Posterior vena cava (tissue), 2 donors: Measurements from ENCODE around the gene TSHR. TPM values are rescaled to one million over a fixed set of nuclear protein-coding genes. Genes with fewer than 3 reads are reported as not detected.

Source experiments
- DNase-seq: peaks from one replicate; pipeline ENCODE4 v3.0.0-alpha.2; 2020; ENCODE audit warnings: low spot score
- intact Hi-C, 2 donors: fragments of 100-400 bp; cut with DNase I; formaldehyde crosslinking; loops; one replicate each; pipeline versions ENCODE4 v1.14.1 to v1.14.2; 2022 to 2023
- total RNA-seq, 2 donors: library from RNA; stranded (reverse); fragmentation: NEBNext Ultra II Directional; extraction: Animal tissue kit (Norgen Biotek cat#: 25700); gene quantifications; one replicate each; pipeline ENCODE4 v1.2.1, GENCODE V29; 2021
- donor health status: DM: yes; HTN: yes; CAD: no.
- donor health status: DM: yes; HTN: yes; CAD: no.

Gene TSHR
- total RNA-seq, 2 donors from 2014 or later, result 0.29 to 1.1 TPM

DNA sequence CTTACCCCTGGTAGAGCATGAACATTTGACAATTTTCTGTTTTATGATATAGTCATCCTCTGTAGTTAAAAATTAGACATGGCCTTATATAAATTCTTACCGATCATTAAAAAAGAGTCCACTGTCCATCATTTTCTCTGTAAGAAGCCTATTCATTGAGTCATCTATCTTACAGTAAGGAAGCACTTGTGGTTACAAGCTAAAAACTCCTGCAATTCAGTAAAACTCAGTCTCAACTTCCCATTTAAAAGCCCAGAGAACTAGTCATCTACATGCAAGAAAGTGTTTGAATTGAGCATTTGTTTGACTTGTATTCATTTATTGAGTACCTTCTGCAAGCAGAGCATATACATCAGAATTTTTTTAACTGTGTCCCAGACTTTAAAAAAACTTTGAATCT is 202.0 kb downstream of the TSHR start:
- DNase-seq, result no peak
- intact Hi-C loops, result no loop called here

DNA sequence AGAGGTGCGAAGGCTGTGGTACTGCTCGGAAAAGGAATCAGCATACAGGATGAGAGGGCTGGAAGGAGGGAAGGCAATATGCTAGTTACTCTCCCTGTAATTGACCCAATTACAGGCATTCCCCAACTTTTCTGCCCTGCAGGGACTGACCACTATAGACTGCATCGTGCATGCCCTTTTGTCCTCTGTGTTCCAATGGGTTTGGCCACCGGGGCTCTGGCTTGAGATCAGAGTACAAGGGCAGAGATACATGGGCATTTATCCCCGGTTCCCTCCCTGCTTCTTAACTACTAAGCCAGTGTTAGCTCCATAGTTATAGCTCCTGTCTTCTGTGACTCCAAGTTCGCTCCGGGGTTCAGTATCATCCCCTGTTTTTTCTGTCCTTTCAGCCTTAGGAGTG is 205.7 kb downstream of the TSHR start:
- intact Hi-C loops, result no loop called here
- DNase-seq, result no peak

DNA sequence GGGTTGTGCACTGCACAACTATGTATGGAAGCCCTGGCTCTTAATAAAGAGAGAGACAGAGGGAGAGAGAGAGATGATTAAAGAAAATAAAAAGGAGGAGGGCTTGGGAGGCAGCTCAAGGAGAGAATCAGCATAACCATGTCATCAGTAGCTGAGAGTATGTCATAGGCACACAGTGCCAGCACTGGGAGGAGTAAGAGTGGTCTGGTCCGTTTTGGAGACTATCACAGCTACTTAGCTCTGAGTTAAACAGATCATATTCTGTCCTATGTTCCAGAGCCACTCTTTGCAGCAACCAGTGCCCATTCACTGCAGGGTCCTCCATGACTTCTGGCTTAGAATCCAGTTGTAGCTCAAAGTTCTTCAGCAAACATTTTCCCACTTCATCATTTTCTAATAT is 206.3 kb downstream of the TSHR start:
- DNase-seq, result no peak
- intact Hi-C loops, result no loop called here

DNA sequence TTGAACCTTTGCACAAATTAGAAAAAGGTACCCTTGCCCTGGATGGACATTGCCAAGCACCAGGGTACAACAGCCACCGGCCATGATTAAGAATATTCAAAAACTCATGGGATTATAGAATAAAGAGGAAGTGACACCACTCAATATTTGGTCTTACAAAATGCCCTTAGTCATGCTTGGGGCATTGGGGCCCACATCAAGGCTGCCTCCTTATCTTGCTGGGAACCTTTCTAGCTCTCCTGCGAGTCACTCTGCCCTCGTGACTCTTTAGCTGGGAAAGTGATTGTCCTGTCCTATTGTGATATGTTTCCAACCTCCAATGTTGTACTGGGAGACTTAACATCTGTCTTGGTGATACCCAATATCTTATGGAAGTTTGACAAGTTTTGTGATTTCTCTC is 207.5 kb downstream of the TSHR start:
- intact Hi-C loops, result no loop called here
- DNase-seq, result no peak

DNA sequence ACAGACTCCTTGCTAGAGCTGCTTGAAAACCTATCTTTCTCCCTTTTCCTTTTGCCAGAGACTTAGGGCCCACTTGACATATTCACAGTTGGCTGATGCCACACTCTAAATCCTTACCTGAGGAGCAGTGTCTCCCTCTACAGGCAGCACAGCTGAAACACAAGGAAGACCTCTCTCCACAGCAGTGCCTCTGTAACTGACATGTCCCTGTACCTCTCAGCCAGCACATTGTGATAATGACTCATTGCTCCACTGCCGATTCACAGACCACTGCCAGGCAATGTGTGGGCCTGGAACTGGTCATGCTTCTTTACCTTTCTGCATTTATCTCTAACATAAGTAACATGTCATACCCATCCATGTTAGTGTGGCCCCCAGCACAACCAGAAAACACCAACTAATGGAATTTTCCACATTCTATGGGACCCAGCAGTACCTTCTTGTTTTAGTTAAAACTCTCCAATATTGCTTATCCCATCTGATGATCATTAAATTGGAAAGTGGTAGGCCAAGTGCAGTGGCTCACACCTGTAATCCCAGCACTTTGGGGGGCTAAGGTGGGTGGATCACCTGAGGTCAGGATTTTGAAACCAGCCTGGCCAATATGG is 208.8 kb downstream of the TSHR start:
- DNase-seq, result no peak
- intact Hi-C loops, result no loop called here

DNA sequence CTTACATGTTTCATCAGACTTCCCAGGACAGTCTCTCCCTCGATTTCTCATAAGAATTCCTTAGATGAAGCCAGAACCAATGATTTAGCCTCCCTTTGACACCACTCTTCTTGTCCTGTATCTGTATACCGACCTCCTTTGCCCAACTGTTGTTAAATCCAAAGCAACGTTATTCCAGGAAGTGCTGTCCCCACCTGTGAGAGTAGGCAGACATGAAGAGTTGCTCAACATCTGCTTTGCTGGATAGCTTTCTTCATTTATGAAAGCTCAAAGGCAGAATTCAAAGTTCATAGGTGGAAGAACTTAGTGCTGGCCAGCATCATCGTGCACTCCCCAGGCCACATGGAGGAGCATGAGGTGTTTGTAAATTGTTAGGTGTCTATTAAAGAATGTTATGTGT is 209.8 kb downstream of the TSHR start:
- intact Hi-C loops, result no loop called here
- DNase-seq, result no peak

DNA sequence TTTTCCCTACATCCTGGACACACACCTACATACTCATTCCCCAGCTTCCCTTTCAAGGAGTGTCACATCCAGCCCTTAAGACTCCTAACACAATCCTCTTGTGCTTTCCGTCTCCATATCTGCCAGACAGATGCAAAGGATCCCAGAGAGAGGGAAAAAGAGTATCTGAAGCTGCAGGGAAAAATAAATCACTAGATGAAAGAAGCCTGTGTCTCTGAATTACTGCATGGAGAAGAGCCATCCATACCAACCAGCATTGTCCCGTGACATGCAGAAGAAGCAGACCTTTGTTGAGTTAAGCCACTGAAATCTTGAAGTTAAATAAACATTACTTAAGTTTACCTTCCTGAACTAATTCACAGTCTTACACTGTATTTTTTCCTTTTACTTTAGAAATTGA is 210.7 kb downstream of the TSHR start:
- intact Hi-C loops, result no loop called here
- DNase-seq, result no peak

DNA sequence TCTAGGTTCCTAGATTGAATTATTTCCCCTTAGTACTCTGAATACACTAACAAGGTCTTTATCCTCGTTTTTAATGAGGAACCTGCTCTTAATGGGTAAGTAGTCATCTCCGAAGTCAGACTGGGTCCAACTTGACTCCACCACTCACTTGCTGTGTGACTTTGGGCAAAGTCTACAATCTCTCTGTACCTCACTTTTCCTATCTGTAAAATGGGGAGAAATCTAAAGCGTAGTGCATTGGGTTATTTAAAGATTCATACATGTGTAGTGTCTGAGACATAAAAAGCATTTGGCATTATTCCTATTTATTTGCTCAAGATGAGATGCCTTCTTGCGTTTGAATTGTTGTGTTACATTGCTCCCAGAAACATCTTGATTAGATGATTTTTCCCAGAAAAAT is 213.8 kb downstream of the TSHR start:
- DNase-seq, result no peak
- intact Hi-C loops, result no loop called here

DNA sequence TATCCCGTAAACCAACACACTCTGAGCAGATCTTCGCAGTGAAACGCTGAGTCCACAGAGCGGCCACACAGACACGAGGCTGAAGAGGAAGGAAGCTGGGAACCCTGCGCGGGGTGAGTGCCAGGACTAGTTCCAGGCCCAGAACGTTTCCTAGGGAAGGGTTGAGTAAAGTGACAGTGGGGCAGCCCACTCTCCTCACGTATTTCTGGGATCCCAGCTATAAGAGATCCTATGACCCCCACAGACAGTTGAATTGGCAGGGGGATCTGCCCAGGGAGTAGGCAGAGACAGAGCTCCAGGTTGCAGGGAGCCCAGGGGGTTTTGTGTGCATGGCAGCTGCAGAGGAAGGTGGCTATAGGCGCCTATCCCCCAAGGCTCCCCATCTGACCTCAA is 214.3 kb downstream of the TSHR start:
- intact Hi-C loops, result loop anchor here in 1 of 2 donors (5.0 kb wide), 1 partner anchor 172 kb away; no protein-coding TSS in a partner anchor
- peak; percentile 90 for DNase-seq

DNA sequence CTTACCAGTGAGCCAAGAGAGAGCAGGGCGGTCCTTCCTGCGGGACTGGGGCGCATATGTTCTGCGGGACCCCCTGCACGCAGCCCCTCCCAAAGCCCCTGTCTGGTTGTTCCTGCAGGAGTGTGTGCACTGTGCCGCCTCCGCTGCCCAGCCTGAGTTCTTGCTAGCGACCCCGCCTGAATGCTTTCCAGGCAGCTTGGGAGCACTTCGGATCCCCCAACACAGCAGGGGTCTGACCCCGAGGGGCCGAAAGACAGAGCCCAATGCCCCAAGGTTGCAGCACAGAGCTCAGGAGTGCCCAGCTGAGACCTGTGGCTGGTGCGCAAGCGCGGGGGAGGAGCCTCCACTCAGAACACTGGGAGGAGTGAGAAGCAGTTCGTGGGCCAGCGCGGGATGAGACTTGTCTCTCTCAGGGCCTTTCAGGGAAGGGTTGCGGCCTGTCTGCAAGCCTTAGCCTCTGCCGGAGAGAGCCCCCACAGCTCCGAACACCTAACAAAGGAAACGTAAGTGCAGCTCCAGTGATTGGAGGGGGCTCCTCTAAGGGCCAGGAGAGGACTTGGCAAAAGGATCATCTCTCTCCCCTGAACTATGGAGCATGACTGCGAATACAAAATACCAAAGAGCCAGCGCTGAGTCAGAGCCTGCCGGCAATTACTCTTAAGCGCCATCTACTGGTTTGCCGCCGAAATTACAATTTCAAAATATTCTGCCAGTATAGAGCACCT is 214.8 kb downstream of the TSHR start:
- intact Hi-C loops, result loop anchor here in 1 of 2 donors (5.0 kb wide), 1 partner anchor 173 kb away; no protein-coding TSS in a partner anchor

DNA sequence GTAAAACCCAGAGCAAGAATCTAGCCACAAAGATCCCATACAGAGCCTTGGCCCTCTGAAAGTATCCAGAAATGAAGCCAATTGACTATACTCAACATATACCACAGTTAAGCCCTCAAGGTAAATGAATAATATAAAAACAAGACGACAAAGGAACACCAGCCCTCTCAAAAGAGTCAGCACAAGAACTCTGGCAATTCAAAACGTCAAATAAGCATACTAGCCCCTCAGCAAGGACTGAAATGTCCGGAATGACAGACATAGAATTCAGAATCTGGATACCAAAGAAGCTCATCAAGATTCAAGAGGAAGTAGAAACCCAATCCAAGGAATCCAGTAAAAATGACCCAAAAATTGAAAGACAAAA is 215.4 kb downstream of the TSHR start:
- DNase-seq, result no peak
- intact Hi-C loops, result loop anchor here in 1 of 2 donors (5.0 kb wide), 1 partner anchor 174 kb away; no protein-coding TSS in a partner anchor

More for the DNA sequence above, 214.8 kb downstream of the TSHR start:
- peak; percentile 98 for DNase-seq

DNA sequence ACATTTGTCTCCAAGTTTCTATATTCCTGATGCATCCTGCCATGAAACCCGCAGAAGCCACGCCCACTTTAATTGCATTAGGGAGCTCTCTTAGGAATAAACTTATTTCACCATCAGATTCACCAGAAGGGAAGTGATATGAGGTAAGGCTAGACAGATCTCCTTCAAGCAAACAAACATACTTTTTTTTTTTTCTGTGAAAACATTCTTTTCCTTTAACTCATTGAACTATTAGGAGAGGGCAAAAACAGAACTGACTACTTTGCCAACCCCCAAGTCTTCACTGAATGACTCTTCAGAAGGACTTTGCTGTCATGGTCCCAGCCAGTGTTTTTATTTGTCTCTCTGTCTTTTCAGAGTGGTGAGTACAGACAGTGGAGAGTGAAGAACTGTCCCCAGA is 216.9 kb downstream of the TSHR start:
- intact Hi-C loops, result loop anchor here in 1 of 2 donors (5.0 kb wide), 1 partner anchor 175 kb away; no protein-coding TSS in a partner anchor
- DNase-seq, result no peak

DNA sequence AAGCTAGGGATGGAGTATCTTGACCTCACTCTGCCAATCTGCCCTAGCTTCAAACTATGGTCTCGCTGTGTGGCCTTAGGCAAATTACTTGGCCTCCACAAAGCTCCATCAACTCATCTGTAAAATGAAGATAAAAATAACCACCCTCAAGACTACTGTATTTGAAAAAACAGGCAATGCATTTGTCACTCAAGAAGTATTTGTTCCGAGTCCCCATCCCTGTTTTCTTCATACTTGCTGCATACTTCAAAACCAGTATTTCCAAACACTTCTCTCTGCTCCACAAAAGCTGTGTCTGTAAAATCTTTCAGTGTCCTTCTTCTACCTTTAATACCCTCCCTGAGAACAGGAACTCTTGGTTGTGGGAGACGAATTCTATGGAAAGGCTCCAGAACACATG is 217.5 kb downstream of the TSHR start:
- no peak for DNase-seq

DNA sequence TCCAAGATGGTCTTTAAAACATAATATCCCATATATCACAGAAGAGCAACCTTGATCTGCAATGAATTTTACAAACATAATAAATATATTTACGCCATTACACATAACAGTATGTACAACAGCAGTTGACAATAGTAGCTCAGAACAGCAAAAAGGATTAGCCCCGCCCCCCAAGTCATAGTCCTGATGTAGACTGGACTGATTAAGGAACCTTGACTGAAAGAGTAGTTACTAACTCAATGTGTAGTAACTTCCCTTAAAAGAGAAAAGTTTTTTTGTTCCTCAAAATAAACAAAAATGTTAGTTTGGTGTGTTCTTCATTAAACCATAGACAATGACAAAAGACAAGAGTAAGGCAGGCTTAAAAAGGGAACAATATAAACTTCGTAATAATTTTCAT is 220.8 kb downstream of the TSHR start:
- DNase-seq, result no peak
- intact Hi-C loops, result no loop called here

More for the DNA sequence above, 217.5 kb downstream of the TSHR start:
- intact Hi-C loops, result loop anchor here in 1 of 2 donors (5.0 kb wide), 1 partner anchor 176 kb away; no protein-coding TSS in a partner anchor

DNA sequence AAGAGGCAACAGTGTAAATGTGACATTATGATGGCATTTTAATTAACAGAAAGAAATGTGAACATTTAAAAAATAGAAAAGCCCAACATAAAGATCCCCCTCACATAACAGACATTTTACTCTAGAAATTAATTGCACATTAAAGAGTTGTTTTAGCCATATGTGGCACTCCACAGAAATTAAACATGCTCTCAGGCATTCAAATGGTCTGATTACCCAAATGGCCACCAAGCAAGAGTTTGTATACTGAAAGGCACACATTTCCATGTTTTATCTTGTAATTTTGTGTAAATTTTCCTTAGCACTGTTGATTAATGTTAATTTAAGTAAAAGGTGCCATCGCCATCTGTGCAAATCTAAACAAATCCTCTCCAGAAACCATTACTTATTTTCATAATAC is 221.8 kb downstream of the TSHR start:
- no peak for DNase-seq
- intact Hi-C loops, result no loop called here

DNA sequence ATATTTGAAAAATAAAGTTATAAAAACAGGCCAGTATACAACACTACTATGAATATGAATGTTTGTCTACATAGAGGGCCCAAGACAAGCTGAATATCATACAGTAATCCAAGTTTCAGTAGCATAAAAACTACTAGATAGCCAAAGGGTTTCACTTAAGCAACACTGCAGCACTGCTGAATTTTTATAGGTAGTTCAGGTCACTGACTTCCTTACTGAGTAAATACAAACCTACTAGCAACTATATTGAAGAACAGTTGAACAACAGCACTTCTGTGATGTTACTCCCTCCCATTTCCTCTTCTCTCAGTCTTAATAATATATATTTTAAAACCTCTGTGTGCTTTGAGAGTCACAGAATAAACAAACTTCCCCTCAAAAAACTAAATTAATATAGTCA is 222.6 kb downstream of the TSHR start:
- DNase-seq, result no peak
- intact Hi-C loops, result no loop called here

DNA sequence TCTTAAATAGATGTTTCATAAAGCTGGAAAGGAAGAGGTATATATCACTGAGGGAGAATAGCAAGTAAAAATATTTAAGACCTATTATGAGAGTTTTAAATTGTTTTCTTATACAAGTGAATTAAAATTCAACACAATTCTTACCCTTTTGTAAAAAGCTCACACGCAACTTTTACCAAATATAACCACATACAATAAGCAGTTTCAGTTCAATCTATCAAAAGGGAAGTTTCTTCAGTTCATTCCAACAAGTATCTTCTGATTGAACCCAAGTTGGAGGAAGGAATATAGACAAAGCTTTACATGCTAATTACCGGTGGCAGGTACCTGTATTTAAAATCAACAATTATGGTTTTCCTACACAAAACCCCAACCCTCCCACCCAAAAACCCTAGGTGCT is 224.2 kb downstream of the TSHR start:
- DNase-seq, result no peak
- intact Hi-C loops, result no loop called here

DNA sequence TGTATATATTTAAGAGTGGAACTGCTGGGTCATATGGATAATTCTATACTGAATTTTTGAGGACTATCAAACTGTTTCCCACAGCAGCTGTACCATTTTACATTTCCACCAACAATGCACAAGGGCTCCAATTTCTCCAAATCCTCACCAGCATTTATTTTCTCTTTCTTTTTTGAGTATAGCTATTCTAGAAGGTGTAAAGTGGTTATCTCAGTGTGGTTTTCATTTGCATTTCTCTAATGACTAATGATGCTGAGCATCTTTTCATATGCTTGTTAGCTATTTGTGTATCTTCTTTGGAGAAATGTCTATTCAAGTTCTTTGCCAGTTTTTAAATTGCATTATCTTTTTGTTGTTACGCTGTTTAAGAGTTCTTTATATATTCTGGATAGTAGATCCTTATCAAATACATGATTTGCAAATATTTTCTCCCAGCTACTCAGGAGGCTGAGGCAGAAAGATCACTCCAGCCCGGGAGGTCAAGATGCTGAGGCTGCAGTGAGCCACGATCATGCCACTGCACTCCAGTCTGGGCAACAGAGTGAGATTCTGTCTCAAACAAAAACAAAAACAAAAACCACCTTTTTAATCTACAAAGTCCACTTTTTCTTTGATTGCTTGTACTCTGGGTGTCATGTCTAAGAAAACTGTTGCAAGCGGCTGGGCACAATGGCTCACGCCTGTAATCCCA is 232.6 kb downstream of the TSHR start:
- no peak for DNase-seq
- intact Hi-C loops, result no loop called here

DNA sequence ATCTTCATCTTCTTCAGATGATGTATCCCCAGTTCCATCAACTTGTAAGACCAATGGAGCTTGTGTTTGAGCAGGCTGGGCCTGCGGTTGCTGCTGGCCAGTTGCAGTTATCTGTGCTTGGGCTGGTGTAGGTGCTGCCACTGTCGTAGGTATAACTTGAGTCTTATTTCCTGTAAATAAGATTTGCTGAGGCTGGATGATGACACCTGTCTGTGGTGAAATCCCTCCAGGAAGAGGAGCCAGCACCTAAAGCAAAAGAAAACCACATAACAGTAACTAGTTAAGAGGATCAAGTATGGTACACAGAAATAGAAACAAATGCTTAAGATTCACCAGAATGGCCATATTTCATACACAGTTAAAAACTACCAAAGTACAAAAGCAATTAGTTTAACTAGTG is 237.2 kb downstream of the TSHR start:
- intact Hi-C loops, result no loop called here
- no peak for DNase-seq

DNA sequence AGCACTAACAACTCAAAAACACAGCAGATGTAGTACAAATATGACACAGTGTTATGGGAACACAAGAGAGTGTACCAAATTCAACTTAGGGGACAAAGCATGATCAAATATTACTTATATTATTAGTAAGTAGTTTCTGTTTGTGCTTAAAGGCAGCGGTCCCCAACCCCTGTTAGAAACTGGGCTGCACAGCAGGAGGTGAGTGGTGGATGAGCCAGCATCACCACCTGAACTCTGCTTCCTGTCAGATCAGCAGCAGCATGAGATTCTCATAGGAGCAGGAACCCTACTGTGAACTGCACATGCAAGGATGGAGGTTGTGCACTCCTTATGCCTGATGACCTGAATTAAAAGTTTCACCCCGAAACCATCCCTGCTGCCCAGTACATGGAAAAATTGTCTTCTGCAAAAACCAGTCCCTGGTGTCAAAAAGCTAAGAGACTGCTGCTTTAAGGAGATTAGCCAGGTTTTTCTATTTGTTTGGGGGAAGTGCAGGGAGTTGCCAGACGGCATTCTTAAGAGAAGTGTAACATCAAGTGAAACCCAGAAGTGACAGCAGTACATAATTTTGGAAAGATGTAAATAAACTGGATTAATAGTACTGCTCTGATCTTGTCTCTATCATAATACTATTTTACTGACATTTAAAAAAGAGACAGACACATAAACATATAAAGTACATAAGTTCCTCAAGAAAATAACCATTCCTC is 238.7 kb downstream of the TSHR start:
- no peak for DNase-seq
- intact Hi-C loops, result no loop called here
